Left ventricle myocardium inferior (tissue), 1 donor: ENCODE measurements around the gene CCNB2. TPM values are rescaled to one million over a fixed set of nuclear protein-coding genes. Genes with fewer than 3 reads are reported as not detected.

Experiments used
- DNase-seq: peaks from one replicate; pipeline ENCODE4 v3.0.0-alpha.2; 2020
- H3K27ac ChIP-seq: fragments of 200-600 bp; replicated peaks from 2 replicates; pipeline ENCODE4 v1.8.0; 2021
- H3K27me3 ChIP-seq: fragments of 200-600 bp; 2 replicates; pipeline ENCODE4 v1.8.0; 2021; ENCODE audit warnings: low read depth
- H3K36me3 ChIP-seq: fragments of 200-600 bp; 2 replicates; pipeline ENCODE4 v1.8.0; 2021
- H3K4me1 ChIP-seq: fragments of 200-600 bp; 2 replicates; pipeline ENCODE4 v1.8.0; 2021
- H3K4me3 ChIP-seq: fragments of 200-600 bp; 2 replicates; pipeline ENCODE4 v1.8.0; 2021; ENCODE audit warnings: mild to moderate bottlenecking, moderate library complexity
- H3K9me3 ChIP-seq: fragments of 200-600 bp; replicated peaks from 2 replicates; pipeline ENCODE4 v1.8.0; 2021
- CTCF ChIP-seq: fragments of 200-600 bp; IDR thresholded peaks from 2 replicates; pipeline ENCODE4 v1.8.0; 2021; ENCODE audit warnings: antibody characterized with exemption, mild to moderate bottlenecking, borderline replicate concordance
- intact Hi-C: fragments of 100-400 bp; cut with micrococcal nuclease; formaldehyde crosslinking; loops from one replicate; pipeline ENCODE4 v1.11.0; 2022
- total RNA-seq: library from RNA; stranded (reverse); fragmentation: NEBNext Ultra II Directional; extraction: Animal tissue kit (Norgen Biotek cat#: 25700); gene quantifications from one replicate; pipeline ENCODE4 v1.2.1, GENCODE V29; 2021
- donor health status: DM: no; HTN: yes; CAD: no; lungs with severe emphysema.

The CCNB2 gene
- total RNA-seq, 1 donor from 2014 or later, result 0.55 TPM

GRCh38 chr15:59166601-59167265 lies 61.8 kb downstream of the CCNB2 start:
- no peaks in the 10 kb centered on the region for H3K9me3 ChIP-seq
- intact Hi-C loops, result loop anchor here (10.0 kb wide), 1 partner anchor 328 kb away; no protein-coding TSS in a partner anchor
- H3K4me1 ChIP-seq, result peaks cover 13% of the 10 kb centered on the region
- H3K27me3 ChIP-seq, result no peaks in the 10 kb centered on the region
- no peak for TF ChIP-seq CTCF
- H3K27ac ChIP-seq, result no peak overlapping the region
- DNase-seq, result no peak
- peaks cover 48% of the 10 kb centered on the region for H3K36me3 ChIP-seq
- no peak overlapping the region for H3K4me3 ChIP-seq

GRCh38 chr15:59168536-59168935 lies 63.6 kb downstream of the CCNB2 start:
- Histone ChIP-seq H3K36me3 (peaks cover 48% of the 10 kb centered on the region), H3K27ac (no peak overlapping the region)

GRCh38 chr15:59169251-59169708 lies 64.3 kb downstream of the CCNB2 start:
- intact Hi-C loops, result loop anchor here (10.0 kb wide), 1 partner anchor 326 kb away; no protein-coding TSS in a partner anchor
- H3K4me1 ChIP-seq, result peaks cover 13% of the 10 kb centered on the region
- H3K36me3 ChIP-seq, result peaks cover 47% of the 10 kb centered on the region
- no peak overlapping the region for H3K27ac ChIP-seq
- TF ChIP-seq CTCF, result no peak
- no peaks in the 10 kb centered on the region for H3K9me3 ChIP-seq
- H3K4me3 ChIP-seq, result no peak overlapping the region
- no peaks in the 10 kb centered on the region for H3K27me3 ChIP-seq
- no peak for DNase-seq

More at GRCh38 chr15:59168536-59168935, 63.6 kb downstream of the CCNB2 start:
- no peak overlapping the region for H3K4me3 ChIP-seq
- no peak for TF ChIP-seq CTCF
- no peak for DNase-seq
- no peaks in the 10 kb centered on the region for H3K9me3 ChIP-seq
- H3K4me1 ChIP-seq, result peaks cover 13% of the 10 kb centered on the region
- no peaks in the 10 kb centered on the region for H3K27me3 ChIP-seq
- intact Hi-C loops, result loop anchor here (10.0 kb wide), 1 partner anchor 326 kb away; no protein-coding TSS in a partner anchor

GRCh38 chr15:59170295-59171066 lies 65.5 kb downstream of the CCNB2 start:
- TF ChIP-seq CTCF, result no peak
- intact Hi-C loops, result no loop called here
- Histone ChIP-seq H3K4me3 (no peak overlapping the region), H3K4me1 (peaks cover 19% of the 10 kb centered on the region), H3K27ac (peak overlapping the region; percentile 13), H3K9me3 (no peaks in the 10 kb centered on the region), H3K27me3 (no peaks in the 10 kb centered on the region), H3K36me3 (peaks cover 47% of the 10 kb centered on the region)
- no peak for DNase-seq

DNA sequence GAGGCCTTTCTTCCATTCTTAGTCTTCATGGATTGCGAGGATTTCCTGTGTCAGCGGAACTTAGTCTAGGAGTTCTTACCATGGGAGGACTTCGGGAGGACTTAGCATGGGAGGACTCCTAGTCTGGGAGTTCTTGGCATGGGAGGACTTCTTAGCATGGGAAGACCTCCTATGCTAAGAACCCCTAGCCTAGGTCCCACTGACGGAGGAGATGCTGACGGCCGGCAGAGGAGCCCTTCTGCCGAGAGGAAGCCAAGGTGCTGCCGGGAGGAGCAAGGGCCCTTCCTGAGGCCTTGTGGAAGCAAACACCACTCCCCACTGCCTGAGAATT lies 66.1 kb downstream of the CCNB2 start:
- H3K27me3 ChIP-seq, result no peaks in the 10 kb centered on the region
- no peaks in the 10 kb centered on the region for H3K9me3 ChIP-seq
- no peak overlapping the region for H3K4me3 ChIP-seq
- intact Hi-C loops, result no loop called here
- H3K36me3 ChIP-seq, result peaks cover 47% of the 10 kb centered on the region
- H3K4me1 ChIP-seq, result peaks cover 24% of the 10 kb centered on the region
- H3K27ac ChIP-seq, result no peak overlapping the region
- no peak for TF ChIP-seq CTCF
- no peak for DNase-seq
